HG03060 (cell line): ENCODE data around the gene ABCC9.
"Not testable (repeated sequence)": the region's sequence is repeated elsewhere in the genome, so short reads cannot be mapped to it uniquely, and the experiment has no call there.

Experiments used
- ATAC-seq: cut with Tn5 transposase; IDR thresholded peaks from one replicate; pipeline ENCODE4 v1.9.1; 2021; ENCODE audit warnings: low read depth, moderate number of reproducible peaks; ENCODE audit not compliant: unreplicated experiment

ABCC9 gene

GRCh38 chr12:21938879-21939278 lies 2.3 kb downstream of the ABCC9 start:
- ATAC-seq, result no peak

- no peak for ATAC-seq
These were observed 7.1 kb downstream of the ABCC9 start for GRCh38 chr12:21934173-21934572.

GRCh38 chr12:21933656-21934055 lies 7.6 kb downstream of the ABCC9 start:
- ATAC-seq, result no peak

- not testable (repeated sequence) for ATAC-seq
These were observed 11.3 kb downstream of the ABCC9 start for GRCh38 chr12:21929972-21930371.

GRCh38 chr12:21925296-21925913 lies 15.8 kb downstream of the ABCC9 start:
- no peak for ATAC-seq

GRCh38 chr12:21921436-21921835 lies 19.8 kb downstream of the ABCC9 start:
- no peak for ATAC-seq

GRCh38 chr12:21918456-21918855 lies 22.8 kb downstream of the ABCC9 start:
- no peak for ATAC-seq

- ATAC-seq, result no peak
These were observed 27.4 kb downstream of the ABCC9 start for GRCh38 chr12:21913823-21914222.

- no peak for ATAC-seq
These were observed 28.9 kb downstream of the ABCC9 start for GRCh38 chr12:21912318-21912717.

- ATAC-seq, result no peak
These were observed 29.4 kb downstream of the ABCC9 start for GRCh38 chr12:21911832-21912231.

GRCh38 chr12:21910657-21911056 lies 30.6 kb downstream of the ABCC9 start:
- no peak for ATAC-seq

- no peak for ATAC-seq
These were observed 33.0 kb downstream of the ABCC9 start for GRCh38 chr12:21907948-21908837.

GRCh38 chr12:21906919-21907493 lies 34.2 kb downstream of the ABCC9 start:
- no peak for ATAC-seq

GRCh38 chr12:21899532-21899931 lies 41.7 kb downstream of the ABCC9 start:
- not testable (repeated sequence) for ATAC-seq

- no peak for ATAC-seq
These were observed 45.6 kb downstream of the ABCC9 start for GRCh38 chr12:21895651-21896050.

GRCh38 chr12:21894792-21895595 lies 46.2 kb downstream of the ABCC9 start:
- no peak for ATAC-seq

- ATAC-seq, result no peak
These were observed 47.3 kb downstream of the ABCC9 start for GRCh38 chr12:21893924-21894323.

- no peak for ATAC-seq
These were observed 48.9 kb downstream of the ABCC9 start for GRCh38 chr12:21892341-21892740.

- ATAC-seq, result no peak
These were observed 49.4 kb downstream of the ABCC9 start for GRCh38 chr12:21891751-21892217.

GRCh38 chr12:21888276-21888863 lies 52.9 kb downstream of the ABCC9 start:
- ATAC-seq, result no peak
